Stimulated activated memory B cell treated with anti-CD40 and anti-IgM and Interleukin-4, amounts not matched to agents 10 μg/mL and 1 μg/mL and 100 μg/mL, for 72 hours (primary cell): ENCODE measurements around the gene RTP5.

Source experiments
- ATAC-seq: fragments of 150-1000 bp; cut with Tn5 transposase; 2 replicates; pipeline ENCODE4 v1.10.0; 2021
- H3K27ac Mint-ChIP-seq: one replicate; pipeline ENCODE4 v1.8.0; 2022; ENCODE audit warnings: mild to moderate bottlenecking, mixed read lengths
- H3K27me3 Mint-ChIP-seq: one replicate; pipeline ENCODE4 v1.8.0; 2022; ENCODE audit warnings: mixed read lengths
- H3K36me3 Mint-ChIP-seq: one replicate; pipeline ENCODE4 v1.8.0; 2022; ENCODE audit warnings: mixed read lengths
- H3K4me1 Mint-ChIP-seq: one replicate; pipeline ENCODE4 v1.8.0; 2022; ENCODE audit warnings: mixed read lengths
- H3K4me3 Mint-ChIP-seq: one replicate; pipeline ENCODE4 v1.8.0; 2022; ENCODE audit warnings: mild to moderate bottlenecking, moderate library complexity, mixed read lengths
- H3K9me3 Mint-ChIP-seq: one replicate; pipeline ENCODE4 v1.8.0; 2022; ENCODE audit warnings: mixed read lengths

RTP5 gene

GRCh38 chr2:241860184-241861078 lies 9.1 kb upstream of the RTP5 start:
- peak; percentile 60 for ATAC-seq
- Mint-ChIP-seq H3K36me3 (peaks cover 23% of the 10 kb centered on the region), H3K27me3 (peaks cover 33% of the 10 kb centered on the region), H3K27ac (peak overlapping the region; percentile 93), H3K4me1 (peaks cover 82% of the 10 kb centered on the region), H3K9me3 (peaks cover 22% of the 10 kb centered on the region), H3K4me3 (peak overlapping the region; percentile 39)

GRCh38 chr2:241861264-241861663 lies 8.3 kb upstream of the RTP5 start:
- no peak for ATAC-seq
- H3K4me1 Mint-ChIP-seq, result peaks cover 82% of the 10 kb centered on the region
- peak overlapping the region; percentile 59 for H3K4me3 Mint-ChIP-seq
- H3K27ac Mint-ChIP-seq, result peak overlapping the region; percentile 93
- peaks cover 41% of the 10 kb centered on the region for H3K27me3 Mint-ChIP-seq
- H3K36me3 Mint-ChIP-seq, result peaks cover 23% of the 10 kb centered on the region
- H3K9me3 Mint-ChIP-seq, result peaks cover 25% of the 10 kb centered on the region

GRCh38 chr2:241862093-241862492 lies 7.4 kb upstream of the RTP5 start:
- peak overlapping the region; percentile 93 for H3K27ac Mint-ChIP-seq
- H3K4me3 Mint-ChIP-seq, result peak overlapping the region; percentile 40
- H3K27me3 Mint-ChIP-seq, result peaks cover 41% of the 10 kb centered on the region

GRCh38 chr2:241862775-241863535 lies 6.6 kb upstream of the RTP5 start:
- peaks cover 23% of the 10 kb centered on the region for H3K36me3 Mint-ChIP-seq
- H3K4me1 Mint-ChIP-seq, result peaks cover 72% of the 10 kb centered on the region
- peaks cover 25% of the 10 kb centered on the region for H3K9me3 Mint-ChIP-seq
- peaks cover 41% of the 10 kb centered on the region for H3K27me3 Mint-ChIP-seq
- ATAC-seq, result no peak
- peak overlapping the region; percentile 4 for H3K4me3 Mint-ChIP-seq
- H3K27ac Mint-ChIP-seq, result peak overlapping the region; percentile 48

More at GRCh38 chr2:241862093-241862492, 7.4 kb upstream of the RTP5 start:
- no peak for ATAC-seq
- H3K36me3 Mint-ChIP-seq, result peaks cover 23% of the 10 kb centered on the region
- peaks cover 74% of the 10 kb centered on the region for H3K4me1 Mint-ChIP-seq
- H3K9me3 Mint-ChIP-seq, result peaks cover 25% of the 10 kb centered on the region

- Mint-ChIP-seq H3K27ac (peak overlapping the region; percentile 48), H3K36me3 (peaks cover 23% of the 10 kb centered on the region), H3K27me3 (peaks cover 41% of the 10 kb centered on the region), H3K4me3 (peak overlapping the region; percentile 4), H3K9me3 (peaks cover 25% of the 10 kb centered on the region), H3K4me1 (peaks cover 72% of the 10 kb centered on the region)
- peak; percentile 46 for ATAC-seq
Measured at GRCh38 chr2:241863536-241863954, 6.0 kb upstream of the RTP5 start.

GRCh38 chr2:241864168-241864849 lies 5.2 kb upstream of the RTP5 start:
- Mint-ChIP-seq H3K27ac (peak overlapping the region; percentile 48), H3K4me3 (peak overlapping the region; percentile 7), H3K4me1 (peaks cover 70% of the 10 kb centered on the region), H3K36me3 (peaks cover 23% of the 10 kb centered on the region), H3K27me3 (peaks cover 41% of the 10 kb centered on the region), H3K9me3 (peaks cover 25% of the 10 kb centered on the region)
- no peak for ATAC-seq

- H3K4me1 Mint-ChIP-seq, result peaks cover 64% of the 10 kb centered on the region
- ATAC-seq, result no peak
- peaks cover 25% of the 10 kb centered on the region for H3K9me3 Mint-ChIP-seq
- peaks cover 23% of the 10 kb centered on the region for H3K36me3 Mint-ChIP-seq
- no peak overlapping the region for H3K4me3 Mint-ChIP-seq
- H3K27me3 Mint-ChIP-seq, result peaks cover 41% of the 10 kb centered on the region
- peak overlapping the region; percentile 48 for H3K27ac Mint-ChIP-seq
Measured at GRCh38 chr2:241864850-241865213, 4.7 kb upstream of the RTP5 start.

- Mint-ChIP-seq H3K4me1 (peaks cover 59% of the 10 kb centered on the region), H3K36me3 (peaks cover 23% of the 10 kb centered on the region)
Measured at GRCh38 chr2:241865416-241865956, 4.0 kb upstream of the RTP5 start.

GRCh38 chr2:241865957-241866789 lies 3.4 kb upstream of the RTP5 start:
- peaks cover 45% of the 10 kb centered on the region for H3K27me3 Mint-ChIP-seq
- H3K27ac Mint-ChIP-seq, result no peak overlapping the region
- H3K9me3 Mint-ChIP-seq, result peaks cover 25% of the 10 kb centered on the region
- no peak overlapping the region for H3K4me3 Mint-ChIP-seq
- ATAC-seq, result no peak
- H3K4me1 Mint-ChIP-seq, result peaks cover 56% of the 10 kb centered on the region
- peaks cover 23% of the 10 kb centered on the region for H3K36me3 Mint-ChIP-seq

More at GRCh38 chr2:241865416-241865956, 4.0 kb upstream of the RTP5 start:
- H3K27me3 Mint-ChIP-seq, result peaks cover 41% of the 10 kb centered on the region
- H3K9me3 Mint-ChIP-seq, result peaks cover 25% of the 10 kb centered on the region
- no peak for ATAC-seq
- H3K4me3 Mint-ChIP-seq, result no peak overlapping the region
- H3K27ac Mint-ChIP-seq, result no peak overlapping the region

- peaks cover 52% of the 10 kb centered on the region for H3K4me1 Mint-ChIP-seq
- H3K36me3 Mint-ChIP-seq, result peaks cover 16% of the 10 kb centered on the region
- peaks cover 17% of the 10 kb centered on the region for H3K9me3 Mint-ChIP-seq
- ATAC-seq, result no peak
- H3K27me3 Mint-ChIP-seq, result peaks cover 43% of the 10 kb centered on the region
- no peak overlapping the region for H3K27ac Mint-ChIP-seq
- H3K4me3 Mint-ChIP-seq, result no peak overlapping the region
Measured at GRCh38 chr2:241866790-241867645, 2.5 kb upstream of the RTP5 start.

- peaks cover 15% of the 10 kb centered on the region for H3K36me3 Mint-ChIP-seq
- no peak for ATAC-seq
- peaks cover 17% of the 10 kb centered on the region for H3K9me3 Mint-ChIP-seq
- no peak overlapping the region for H3K27ac Mint-ChIP-seq
- peaks cover 47% of the 10 kb centered on the region for H3K4me1 Mint-ChIP-seq
- no peak overlapping the region for H3K4me3 Mint-ChIP-seq
- peaks cover 47% of the 10 kb centered on the region for H3K27me3 Mint-ChIP-seq
Measured at GRCh38 chr2:241867776-241868420, 1.6 kb upstream of the RTP5 start.

- Mint-ChIP-seq H3K4me1 (peaks cover 40% of the 10 kb centered on the region), H3K36me3 (peaks cover 15% of the 10 kb centered on the region), H3K27me3 (peaks cover 53% of the 10 kb centered on the region), H3K4me3 (no peak overlapping the region), H3K9me3 (peaks cover 19% of the 10 kb centered on the region), H3K27ac (no peak overlapping the region)
- no peak for ATAC-seq
Measured at GRCh38 chr2:241868661-241869081, 858 bp upstream of the RTP5 start.

GRCh38 chr2:241870081-241870541 lies 582 bp downstream of the RTP5 start:
- Mint-ChIP-seq H3K4me1 (peaks cover 27% of the 10 kb centered on the region), H3K27ac (no peak overlapping the region), H3K9me3 (peaks cover 10% of the 10 kb centered on the region), H3K4me3 (no peak overlapping the region), H3K36me3 (peaks cover 4% of the 10 kb centered on the region), H3K27me3 (peaks cover 44% of the 10 kb centered on the region)
- no peak for ATAC-seq
